ENCODE data around the gene FREM2. TPM values are rescaled to one million over a fixed set of nuclear protein-coding genes. Genes with fewer than 3 reads are reported as not detected.

The FREM2 gene
- total RNA-seq, 4 donors from 2014 or later = 0.06 to 0.19 (median 0.13) TPM; not detected in 1

- no peak for TF ChIP-seq POLR2A (IDR thresholded peaks at IDR 0.05)
- no peak for TF ChIP-seq CTCF (IDR thresholded peaks at IDR 0.05)
- intact Hi-C loops (cut with DNase I) = no loop called here
Observed at GRCh38 chr13:38674208-38674607, 12.7 kb upstream of the FREM2 start.

GRCh38 chr13:38680912-38681311 is 6.0 kb upstream of the FREM2 start:
- Histone ChIP-seq H3K9me3 (no peaks in the 10 kb centered on the region), H3K27me3 (peaks cover 0 to 22% (median 3%) of the 10 kb centered on the region in 4 donors), H3K4me1 (peaks cover 0 to 2% (median 0%) of the 10 kb centered on the region in 3 donors), H3K27ac (no peak overlapping the region), H3K4me3 (no peak overlapping the region), H3K36me3 (no peaks in the 10 kb centered on the region)
- no peak for DNase-seq
- WGBS, 2 donors = 67 to 93% methylated on average over 1 of the region's 1 CpG
- TF ChIP-seq POLR2A (IDR thresholded peaks at IDR 0.05) (no peak), CTCF (IDR thresholded peaks at IDR 0.05) (no peak)
- intact Hi-C loops (cut with DNase I) = no loop called here

More at GRCh38 chr13:38674208-38674607, 12.7 kb upstream of the FREM2 start:
- DNase-seq = no peak
- Histone ChIP-seq H3K27ac (no peak overlapping the region), H3K9me3 (no peaks in the 10 kb centered on the region), H3K27me3 (no peaks in the 10 kb centered on the region), H3K4me1 (no peaks in the 10 kb centered on the region), H3K4me3 (no peak overlapping the region), H3K36me3 (no peaks in the 10 kb centered on the region)
- 41 to 71% methylated on average over 4 of the region's 4 CpGs for WGBS, 2 donors

- H3K27me3 ChIP-seq = peaks cover 0 to 60% (median 3%) of the 10 kb centered on the region in 4 donors
Observed at GRCh38 chr13:38684714-38685113, 2.2 kb upstream of the FREM2 start.

GRCh38 chr13:38685431-38685830 is 1.4 kb upstream of the FREM2 start:
- Histone ChIP-seq H3K4me1 (peaks cover 8 to 25% (median 14%) of the 10 kb centered on the region in 3 donors), H3K27me3 (peaks cover 0 to 63% (median 3%) of the 10 kb centered on the region in 4 donors), H3K27ac (no peak overlapping the region), H3K36me3 (no peaks in the 10 kb centered on the region), H3K4me3 (no peak overlapping the region), H3K9me3 (no peaks in the 10 kb centered on the region)
- 33 to 54% methylated on average over 2 of the region's 2 CpGs for WGBS, 2 donors
- intact Hi-C loops (cut with DNase I) = no loop called here
- no peak for DNase-seq
- TF ChIP-seq POLR2A (IDR thresholded peaks at IDR 0.05) (no peak), CTCF (IDR thresholded peaks at IDR 0.05) (no peak)

More at GRCh38 chr13:38684714-38685113, 2.2 kb upstream of the FREM2 start:
- no peak for TF ChIP-seq POLR2A (IDR thresholded peaks at IDR 0.05)
- no peak for TF ChIP-seq CTCF (IDR thresholded peaks at IDR 0.05)
- Histone ChIP-seq H3K4me1 (peaks cover 8 to 25% (median 14%) of the 10 kb centered on the region in 3 donors), H3K27ac (no peak overlapping the region), H3K4me3 (no peak overlapping the region), H3K36me3 (no peaks in the 10 kb centered on the region), H3K9me3 (no peaks in the 10 kb centered on the region)
- no peak for DNase-seq
- intact Hi-C loops (cut with DNase I) = no loop called here

GRCh38 chr13:38685974-38686576 is 802 bp upstream of the FREM2 start:
- Histone ChIP-seq H3K4me1 (peaks cover 8 to 25% (median 14%) of the 10 kb centered on the region in 3 donors), H3K36me3 (no peaks in the 10 kb centered on the region), H3K27me3 (peaks cover 0 to 63% (median 3%) of the 10 kb centered on the region in 4 donors), H3K9me3 (no peaks in the 10 kb centered on the region), H3K27ac (no peak overlapping the region), H3K4me3 (peak overlapping the region; percentile 3 to 61 (median 38))
- TF ChIP-seq POLR2A (IDR thresholded peaks at IDR 0.05) (no peak), CTCF (IDR thresholded peaks at IDR 0.05) (peak in 2 of 6 experiments; percentile 4 to 15)
- 0 to 7% methylated on average over 14 of the region's 14 CpGs for whole genome bisulfite sequencing, 2 donors
- intact Hi-C loops (cut with DNase I) = no loop called here
- DNase-seq = no peak

Measured in esophagus squamous epithelium (tissue), 5 donors.